ENCODE data around the gene SLC25A51. TPM values are rescaled to one million over a fixed set of nuclear protein-coding genes. Genes with fewer than 3 reads are reported as not detected.
"Not testable (repeated sequence)": the region's sequence is repeated elsewhere in the genome, so short reads cannot be mapped to it uniquely, and the experiment has no call there.

Gene SLC25A51
- polyA plus RNA-seq, 2 of the 4 experiments (the other 2 are of a cell fraction): 17.2 to 24.3 TPM

GRCh38 chr9:37911271-37911681 lies 7.3 kb upstream of the SLC25A51 start:
- no peak for FAIRE-seq
- DNase-seq (ENCODE audit: low read depth in 1 of 2, low spot score in 1 of 2): no peak
- TF ChIP-seq FOSL2 (IDR thresholded peaks at IDR 0.05) (no peak), FOSL2 (CRISPR knock-in tag; IDR thresholded peaks at IDR 0.05) (no peak), HEYL (CRISPR knock-in tag; IDR thresholded peaks at IDR 0.05) (no peak), ZFP36 (IDR thresholded peaks at IDR 0.05; ENCODE audit: borderline replicate concordance, partially characterized antibody) (no peak), CTCF (IDR thresholded peaks at IDR 0.05) (no peak), MAZ (IDR thresholded peaks at IDR 0.05; ENCODE audit: borderline replicate concordance, low read depth, low read length) (no peak), ZNF302 (CRISPR knock-in tag; IDR thresholded peaks at IDR 0.05) (no peak), NFE2L2 (conservative IDR thresholded peaks at IDR 0.05; ENCODE audit: low read length) (no peak), KDM1A (IDR thresholded peaks at IDR 0.05; ENCODE audit: low read depth) (no peak), BHLHE40 (IDR thresholded peaks at IDR 0.05; ENCODE audit: low read depth, low read length) (no peak), RFX5 (IDR thresholded peaks at IDR 0.05) (no peak), PBX3 (IDR thresholded peaks at IDR 0.05) (no peak), ZC3H11A (IDR thresholded peaks at IDR 0.05) (no peak), ATOH8 (CRISPR knock-in tag; IDR thresholded peaks at IDR 0.05; ENCODE audit: low read depth) (no peak), RNF2 (IDR thresholded peaks at IDR 0.05; ENCODE audit: borderline replicate concordance, low read depth) (no peak)
- ATAC-seq: no peak
- Histone ChIP-seq H3K4me3 (no peak overlapping the region), H3K4me1 (peaks cover 37% of the 10 kb centered on the region), H3K4me2 (no peak overlapping the region), H3K27ac (0 out of 6 replicates have a peak overlapping the region, but pooled peaks of 1 of the 2 experiments have one; percentile 24), H3K9me3 (no peaks in the 10 kb centered on the region)
- 93% methylated on average over 6 of the region's 6 CpGs for WGBS (ENCODE audit: missing lambda C conversion rate)
- ChIA-PET CTCF (interaction anchor here (0.7 to 6.5 kb wide), 15 partner anchors 11 to 522 kb away, joined by 3 to 68 read pairs (median 6); partner anchors contain the start of gene SHB), POLR2A (no interaction called here)

GRCh38 chr9:37910271-37910670 lies 6.3 kb upstream of the SLC25A51 start:
- ChIA-PET POLR2A (no interaction called here), CTCF (interaction anchor here (0.7 to 5.6 kb wide), 5 partner anchors 76 to 490 kb away, joined by 3 to 68 read pairs (median 3); no protein-coding TSS in a partner anchor)

GRCh38 chr9:37909836-37910235 lies 5.9 kb upstream of the SLC25A51 start:
- H3K4me1 ChIP-seq: peaks cover 31% of the 10 kb centered on the region
- ATAC-seq; H3K4me3 ChIP-seq; H3K9me3 ChIP-seq; POLR2A ChIA-PET; FAIRE-seq; H3K4me2 ChIP-seq; DNase-seq (ENCODE audit: low read depth in 1 of 2, low spot score in 1 of 2): not testable (repeated sequence)
- H3K27ac ChIP-seq: peak overlapping the region; percentile 64 to 71; a peak in 5 of 6 replicates
- CTCF ChIA-PET: interaction anchor here (0.7 to 4.4 kb wide), 8 partner anchors 8 to 490 kb away, joined by 3 to 18 read pairs (median 4); no protein-coding TSS in a partner anchor
- WGBS (ENCODE audit: missing lambda C conversion rate): 81% methylated on average over 5 of the region's 5 CpGs

More at GRCh38 chr9:37910271-37910670, 6.3 kb upstream of the SLC25A51 start:
- FAIRE-seq (no peak), ATAC-seq (no peak), DNase-seq (ENCODE audit: low read depth in 1 of 2, low spot score in 1 of 2) (no peak)
- no peak overlapping the region; a peak in 1 of 6 replicates for H3K27ac ChIP-seq
- peaks cover 33% of the 10 kb centered on the region for H3K4me1 ChIP-seq
- H3K9me3 ChIP-seq: no peaks in the 10 kb centered on the region
- no peak overlapping the region for H3K4me3 ChIP-seq
- WGBS (ENCODE audit: missing lambda C conversion rate): 94% methylated on average over 4 of the region's 4 CpGs
- H3K4me2 ChIP-seq: no peak overlapping the region
- no peak for TF ChIP-seq PBX3 (IDR thresholded peaks at IDR 0.05)
- no peak for TF ChIP-seq FOSB (CRISPR knock-in tag; IDR thresholded peaks at IDR 0.05)

Measured in A549 (cell line).